Fibroblast of pulmonary artery (primary cell): Measurements from ENCODE around the gene ATP1A4.

Source experiments
- DNase-seq: peaks from one replicate; pipeline ENCODE4 v3.0.0-alpha.2; 2010; ENCODE audit warnings: low read depth
- H3K4me3 ChIP-seq: replicated peaks from 2 replicates; pipeline ENCODE4 v1.5.1; 2011; ENCODE audit warnings: low read depth, mild to moderate bottlenecking, control low read depth, low read length, moderate library complexity
- TF ChIP-seq, protein P1 (sequence below): IDR thresholded peaks from 2 replicates; pipeline ENCODE4 v1.5.1; 2011; ENCODE audit warnings: mild to moderate bottlenecking, control low read depth, low read length, inconsistent platforms; ENCODE audit errors: missing control alignments

Gene ATP1A4

DNA sequence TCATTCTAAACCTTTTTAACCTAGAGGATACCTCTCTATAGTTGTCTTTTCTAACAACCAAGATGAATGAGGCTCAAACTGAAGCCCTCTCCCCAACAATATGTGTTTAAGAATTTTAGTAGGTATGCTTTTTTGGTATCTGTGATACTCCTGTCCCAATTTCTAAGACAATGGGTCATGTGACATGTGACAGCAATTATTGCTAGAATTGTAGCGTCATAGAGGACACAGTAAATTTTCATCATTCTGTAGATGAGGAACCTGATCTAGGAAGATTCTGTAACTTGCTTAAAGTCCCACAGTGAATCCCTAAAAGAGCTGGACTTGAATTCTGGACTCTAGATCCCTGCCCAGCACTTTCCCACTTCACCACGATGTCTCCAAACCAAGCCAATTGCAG is 27.3 kb downstream of the ATP1A4 start:
- DNase-seq = no peak
- TF ChIP-seq, protein P1, sequence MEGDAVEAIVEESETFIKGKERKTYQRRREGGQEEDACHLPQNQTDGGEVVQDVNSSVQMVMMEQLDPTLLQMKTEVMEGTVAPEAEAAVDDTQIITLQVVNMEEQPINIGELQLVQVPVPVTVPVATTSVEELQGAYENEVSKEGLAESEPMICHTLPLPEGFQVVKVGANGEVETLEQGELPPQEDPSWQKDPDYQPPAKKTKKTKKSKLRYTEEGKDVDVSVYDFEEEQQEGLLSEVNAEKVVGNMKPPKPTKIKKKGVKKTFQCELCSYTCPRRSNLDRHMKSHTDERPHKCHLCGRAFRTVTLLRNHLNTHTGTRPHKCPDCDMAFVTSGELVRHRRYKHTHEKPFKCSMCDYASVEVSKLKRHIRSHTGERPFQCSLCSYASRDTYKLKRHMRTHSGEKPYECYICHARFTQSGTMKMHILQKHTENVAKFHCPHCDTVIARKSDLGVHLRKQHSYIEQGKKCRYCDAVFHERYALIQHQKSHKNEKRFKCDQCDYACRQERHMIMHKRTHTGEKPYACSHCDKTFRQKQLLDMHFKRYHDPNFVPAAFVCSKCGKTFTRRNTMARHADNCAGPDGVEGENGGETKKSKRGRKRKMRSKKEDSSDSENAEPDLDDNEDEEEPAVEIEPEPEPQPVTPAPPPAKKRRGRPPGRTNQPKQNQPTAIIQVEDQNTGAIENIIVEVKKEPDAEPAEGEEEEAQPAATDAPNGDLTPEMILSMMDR = no peak
- H3K4me3 ChIP-seq = no peak overlapping the region

DNA sequence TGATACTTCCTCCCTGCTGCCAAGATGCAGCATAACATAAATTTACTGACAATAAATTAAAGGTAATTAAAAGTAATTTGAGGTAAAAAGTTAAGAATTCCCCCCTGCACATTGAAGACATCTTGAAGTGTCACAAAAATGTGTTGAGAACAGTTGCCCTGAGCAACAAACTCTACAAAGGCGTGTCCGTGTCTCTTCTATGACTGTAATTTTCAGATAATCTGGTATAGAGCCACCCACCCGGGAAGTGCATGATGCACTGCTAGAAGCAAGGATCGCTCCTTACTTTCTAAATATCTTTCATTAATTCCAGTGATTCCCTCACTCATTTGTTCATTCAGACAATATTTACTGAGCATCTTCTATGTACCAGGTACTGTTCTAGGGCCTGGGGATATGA is 27.9 kb downstream of the ATP1A4 start:
- TF ChIP-seq, protein P1 = no peak
- DNase-seq = no peak
- no peak overlapping the region for H3K4me3 ChIP-seq

DNA sequence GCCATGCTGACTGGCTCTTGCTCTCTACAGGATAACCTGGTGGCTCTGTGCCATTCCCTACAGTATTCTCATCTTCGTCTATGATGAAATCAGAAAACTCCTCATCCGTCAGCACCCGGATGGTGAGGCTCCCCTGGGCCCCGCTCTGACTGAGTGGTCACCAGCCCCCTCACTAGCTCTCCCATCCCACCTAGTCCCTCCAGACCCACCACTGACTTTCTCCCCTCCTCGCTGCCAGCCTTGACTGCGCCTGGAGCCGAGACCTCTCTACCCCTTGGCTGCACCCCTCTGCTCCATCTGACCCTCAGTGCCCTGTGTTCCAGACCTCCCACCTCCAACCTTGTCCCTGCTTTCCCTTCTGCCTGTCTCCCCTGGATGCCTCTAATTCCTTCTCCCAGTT is 34.8 kb downstream of the ATP1A4 start:
- TF ChIP-seq, protein P1 = no peak
- H3K4me3 ChIP-seq = no peak overlapping the region
- DNase-seq = no peak

DNA sequence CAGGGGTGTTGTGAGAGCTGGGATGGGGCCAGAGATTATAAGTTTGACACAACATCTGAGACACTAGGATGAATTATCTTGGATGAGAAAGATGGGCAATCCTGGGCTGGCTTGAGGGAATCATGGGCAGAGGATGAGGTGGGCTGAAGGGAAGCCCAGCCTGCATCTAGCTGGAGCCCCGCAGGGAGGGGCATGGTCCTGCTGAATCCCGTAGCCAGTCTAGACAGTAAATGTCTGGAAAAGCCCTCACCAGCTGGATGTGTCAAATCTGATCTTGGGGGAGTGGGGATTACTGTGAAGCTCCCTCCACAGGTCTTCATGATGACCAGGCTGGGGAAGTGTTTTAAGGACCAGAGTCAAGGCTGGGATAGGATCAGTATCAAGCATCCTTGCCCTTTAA is 35.3 kb downstream of the ATP1A4 start:
- TF ChIP-seq, protein P1 = no peak
- no peak overlapping the region for H3K4me3 ChIP-seq
- no peak for DNase-seq

DNA sequence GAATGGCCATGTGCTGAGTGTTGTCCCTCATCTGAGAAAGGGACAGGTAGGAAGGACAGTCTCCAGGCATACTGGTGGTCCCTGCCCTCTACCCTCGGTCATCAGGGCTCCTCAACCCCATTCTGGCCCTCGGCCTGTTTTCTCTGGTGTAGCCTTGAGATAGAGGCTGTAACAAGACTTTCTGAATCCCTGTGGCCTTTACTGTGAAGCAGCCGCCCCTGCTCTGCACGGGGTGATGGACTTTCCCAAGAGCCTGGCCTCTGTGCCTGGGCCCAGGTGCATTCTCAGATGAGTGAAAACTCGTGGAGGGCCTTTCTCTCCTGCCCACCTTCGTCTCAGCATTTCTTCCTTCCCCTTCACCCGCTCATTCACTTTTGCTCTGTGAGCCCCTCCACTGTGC is 36.0 kb downstream of the ATP1A4 start:
- DNase-seq = no peak
- H3K4me3 ChIP-seq = no peak overlapping the region
- TF ChIP-seq, protein P1 = no peak

DNA sequence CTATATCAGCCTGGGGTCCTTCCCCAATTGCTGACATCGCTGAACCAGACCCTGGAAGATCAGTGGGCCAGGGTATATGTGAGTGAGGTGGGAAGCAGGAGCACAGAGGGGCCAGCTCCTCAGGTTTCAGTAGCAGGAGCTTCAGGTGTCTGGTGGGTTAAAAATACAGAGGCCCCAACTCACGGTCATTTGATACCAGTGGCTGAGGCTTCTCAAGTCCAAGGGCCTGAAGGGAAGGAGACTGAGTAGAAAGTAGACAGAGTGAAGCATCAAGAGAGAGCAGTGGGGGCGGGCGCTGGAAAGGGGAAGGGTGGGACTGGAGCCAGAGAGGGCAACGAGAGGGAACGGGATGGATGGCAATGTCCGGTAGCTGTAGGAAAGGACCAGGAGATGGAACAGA is 36.9 kb downstream of the ATP1A4 start:
- TF ChIP-seq, protein P1 = no peak
- no peak overlapping the region for H3K4me3 ChIP-seq
- DNase-seq = no peak
